ENCODE results near the gene CHN2.

Gene CHN2

DNA sequence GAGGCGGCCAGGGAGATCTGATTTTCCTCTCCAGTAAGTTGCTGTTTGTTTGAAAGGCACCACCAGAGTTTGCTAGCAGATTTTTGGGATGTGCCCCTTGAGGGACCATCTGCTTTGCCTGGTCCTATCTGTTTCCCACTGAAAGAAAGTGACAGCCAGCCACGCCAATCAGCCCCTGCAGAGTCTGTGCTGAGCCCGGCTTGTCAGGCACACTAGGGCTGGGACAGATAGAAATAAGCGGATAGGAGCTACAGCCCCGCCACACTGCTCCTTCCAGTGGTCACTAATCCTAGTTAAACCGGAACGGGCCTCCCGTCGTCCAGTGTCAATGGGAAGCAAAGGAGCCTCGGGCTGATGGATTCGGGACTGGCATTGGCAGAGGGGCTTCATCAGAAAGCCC lies 207.2 kb downstream of the CHN2 start:
- DNase-seq (ENCODE audit: low read depth): no peak

DNA sequence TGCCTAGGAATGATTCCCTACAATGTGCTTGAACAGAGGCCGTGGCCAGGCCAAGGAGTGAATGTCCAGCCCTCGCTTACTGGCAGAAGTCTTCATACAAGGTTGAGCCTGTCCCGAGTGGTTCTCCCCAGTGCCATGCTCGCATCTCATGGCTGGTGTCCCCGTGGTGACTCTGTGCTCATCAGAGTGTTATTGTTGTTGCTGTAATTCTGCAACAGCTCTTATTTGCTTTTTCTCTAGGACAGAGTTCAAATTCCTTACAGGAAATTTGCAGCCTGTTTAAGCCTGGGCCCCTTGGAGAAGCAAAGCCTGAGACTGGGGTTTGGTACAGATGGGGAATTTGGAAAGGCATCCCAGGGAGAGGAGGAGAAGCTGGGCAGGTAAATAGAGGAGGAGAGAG lies 211.3 kb downstream of the CHN2 start:
- no peak for DNase-seq (ENCODE audit: low read depth)

DNA sequence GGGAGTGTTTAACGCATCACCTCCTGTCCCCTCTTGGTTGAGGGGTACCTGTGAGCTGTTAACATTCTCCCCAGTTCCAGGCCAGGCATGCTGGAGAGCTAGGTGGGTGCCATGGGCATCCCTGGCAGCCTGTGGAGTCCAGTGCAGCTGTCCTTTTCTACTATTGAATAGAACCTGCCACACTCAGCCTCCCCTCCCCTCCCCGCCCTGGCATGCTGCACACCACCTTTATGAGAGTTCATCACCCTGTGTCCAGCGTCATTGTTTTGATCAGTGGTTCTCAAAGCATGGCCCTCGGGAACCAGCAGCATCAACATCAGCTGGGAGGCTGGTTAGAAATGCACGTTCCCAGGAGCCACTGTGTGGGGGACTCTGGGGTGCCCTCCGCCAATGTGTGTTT lies 211.8 kb downstream of the CHN2 start:
- no peak for DNase-seq (ENCODE audit: low read depth)

DNA sequence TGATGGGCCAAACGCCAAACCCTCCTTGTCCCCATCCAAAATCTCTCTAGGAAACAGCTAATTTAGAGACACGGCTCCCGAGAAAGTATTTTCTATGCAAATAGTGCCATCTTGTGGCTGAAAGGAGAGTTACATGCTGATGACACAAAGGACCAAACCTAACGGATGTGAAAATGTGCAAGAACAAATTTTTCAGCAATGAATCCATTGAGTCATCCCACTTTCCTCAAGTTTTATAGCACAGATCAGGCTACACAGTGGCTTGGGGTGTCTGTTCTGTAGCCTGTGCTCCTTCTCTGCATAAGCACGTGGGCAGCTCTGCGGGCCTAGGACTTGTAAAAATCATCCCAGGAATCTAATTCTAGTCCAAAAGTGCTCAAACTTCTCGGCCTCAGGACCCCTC lies 214.3 kb downstream of the CHN2 start:
- peak; percentile 98 for DNase-seq (ENCODE audit: low read depth)

DNA sequence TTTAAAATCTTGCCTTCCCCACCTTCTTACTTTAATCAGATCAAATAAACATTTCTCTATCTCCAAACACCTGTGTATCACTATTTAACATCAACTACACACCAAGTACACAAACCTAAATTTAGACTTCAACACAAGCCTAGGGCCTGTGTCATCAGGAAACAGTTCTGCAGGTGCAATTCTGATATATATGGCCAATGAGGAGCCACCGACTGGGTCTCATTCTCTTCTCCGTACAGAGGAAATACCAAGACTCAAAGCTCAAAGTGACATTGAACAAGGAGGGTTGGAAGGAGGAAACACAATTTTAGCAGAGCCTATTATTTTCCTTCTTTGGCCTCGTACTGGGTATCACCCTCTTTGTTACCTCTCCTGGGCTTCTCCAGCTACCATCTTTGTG lies 216.4 kb downstream of the CHN2 start:
- DNase-seq (ENCODE audit: low read depth): no peak

DNA sequence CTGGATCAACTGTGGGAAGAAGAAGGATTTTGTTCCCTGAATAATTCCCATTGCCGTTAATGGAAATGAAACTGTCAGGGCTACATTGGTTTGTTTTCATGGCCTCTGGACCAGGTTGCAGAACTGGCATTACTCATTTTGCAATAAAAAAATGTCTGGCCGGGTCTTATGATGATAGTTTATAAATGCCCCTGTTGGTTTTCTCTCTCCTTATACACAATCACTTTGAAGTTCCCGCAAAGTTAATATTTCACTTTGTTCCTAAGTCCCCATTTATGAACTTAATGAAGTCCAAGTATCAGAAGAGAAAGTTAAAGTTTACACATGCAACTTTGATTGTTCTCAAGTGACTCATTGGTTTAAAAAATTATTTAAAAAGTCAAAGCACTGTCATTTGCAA lies 218.3 kb downstream of the CHN2 start:
- no peak for DNase-seq (ENCODE audit: low read depth)

DNA sequence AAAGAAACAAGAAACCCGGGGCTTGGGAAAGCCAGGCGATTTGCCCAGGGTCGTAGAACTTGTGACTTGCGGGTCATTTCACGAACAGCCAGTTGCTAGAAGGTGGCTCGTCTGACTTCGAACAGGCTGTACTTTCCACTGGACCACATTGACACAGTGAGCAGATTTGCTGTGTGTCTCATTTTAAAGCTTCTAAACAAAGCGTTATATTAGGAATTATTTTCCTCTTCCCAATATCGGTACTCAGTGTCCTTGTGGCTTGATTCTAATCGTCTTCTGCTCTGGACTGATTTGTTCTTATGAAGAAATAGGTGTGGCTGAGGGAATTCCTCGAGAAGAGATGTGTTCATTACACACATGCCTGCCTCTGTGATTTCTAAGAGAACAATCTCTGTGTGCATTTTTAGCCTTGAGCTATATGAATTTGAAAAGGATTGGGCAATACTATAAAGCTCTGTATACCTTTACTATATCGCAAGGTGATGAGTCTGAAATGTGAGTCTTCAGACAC lies 219.1 kb downstream of the CHN2 start:
- no peak for DNase-seq (ENCODE audit: low read depth)

DNA sequence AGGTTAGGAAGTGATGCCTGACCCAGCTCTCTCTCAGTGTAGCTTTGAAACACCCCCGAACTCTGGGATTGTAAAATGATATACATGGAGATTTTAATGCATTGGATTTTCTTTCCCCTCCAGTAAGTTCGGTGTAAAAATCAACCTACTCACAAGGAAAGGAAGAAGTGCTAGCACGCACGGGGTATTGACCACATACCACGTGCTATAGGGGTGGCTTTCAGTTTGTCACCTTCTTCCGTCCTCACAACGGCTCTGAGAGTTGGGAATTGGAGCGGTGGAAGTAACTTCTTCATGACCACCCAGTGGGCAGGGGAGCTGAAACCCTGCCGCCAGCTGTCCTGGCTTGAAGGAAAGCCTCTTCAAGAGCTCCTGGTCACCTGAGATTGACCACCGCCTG lies 219.6 kb downstream of the CHN2 start:
- no peak for DNase-seq (ENCODE audit: low read depth)

DNA sequence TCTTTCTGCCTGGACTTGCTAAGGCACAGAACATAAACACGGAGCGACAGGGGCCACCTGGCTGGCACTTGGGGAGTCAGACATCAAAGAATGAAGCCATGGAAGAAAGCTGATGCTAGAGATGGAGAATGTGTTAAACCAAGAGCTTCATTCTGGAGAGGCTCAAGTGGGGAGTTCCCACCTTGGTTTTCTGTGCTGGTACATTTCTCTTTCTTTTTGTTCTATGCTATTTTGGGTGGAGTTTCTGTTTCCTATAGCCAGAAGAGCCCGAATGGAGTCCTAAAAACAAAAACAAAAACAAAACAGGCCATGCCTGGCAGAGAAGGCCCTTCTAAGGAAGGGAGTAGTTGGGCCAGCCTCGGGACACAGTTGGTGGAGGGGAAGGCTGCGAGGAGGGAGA lies 220.6 kb downstream of the CHN2 start:
- DNase-seq (ENCODE audit: low read depth): no peak

DNA sequence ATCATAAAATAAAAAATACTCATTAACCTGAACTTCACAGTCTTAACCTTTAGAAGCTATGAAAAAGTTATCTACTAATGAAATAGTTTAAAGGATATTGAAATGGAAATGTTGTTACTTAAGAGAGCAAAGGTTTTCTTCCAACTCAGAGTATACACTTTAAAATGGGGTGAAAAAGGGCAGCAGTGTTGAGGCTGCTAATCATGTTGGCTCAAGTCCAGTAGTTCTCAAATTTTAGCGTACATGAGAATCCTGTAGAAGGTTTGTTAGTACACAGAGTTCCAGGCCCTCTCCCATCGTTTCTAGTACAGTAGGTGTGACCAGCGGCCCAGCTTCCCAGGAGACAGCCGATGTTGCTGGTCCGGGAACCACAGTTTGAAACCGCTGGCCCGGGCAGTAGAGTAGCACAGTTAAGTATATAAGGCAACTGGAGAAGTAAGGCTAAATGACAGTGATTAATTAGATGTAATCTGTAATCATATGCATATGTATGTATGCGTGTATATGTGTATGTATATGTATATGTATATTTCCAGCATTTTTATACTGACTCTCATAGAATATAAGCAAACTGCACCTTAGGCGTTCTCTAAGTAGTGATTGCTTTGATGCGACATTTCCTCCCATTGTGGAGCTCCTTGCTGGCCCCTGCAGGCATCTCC lies 221.8 kb downstream of the CHN2 start:
- DNase-seq (ENCODE audit: low read depth): no peak

DNA sequence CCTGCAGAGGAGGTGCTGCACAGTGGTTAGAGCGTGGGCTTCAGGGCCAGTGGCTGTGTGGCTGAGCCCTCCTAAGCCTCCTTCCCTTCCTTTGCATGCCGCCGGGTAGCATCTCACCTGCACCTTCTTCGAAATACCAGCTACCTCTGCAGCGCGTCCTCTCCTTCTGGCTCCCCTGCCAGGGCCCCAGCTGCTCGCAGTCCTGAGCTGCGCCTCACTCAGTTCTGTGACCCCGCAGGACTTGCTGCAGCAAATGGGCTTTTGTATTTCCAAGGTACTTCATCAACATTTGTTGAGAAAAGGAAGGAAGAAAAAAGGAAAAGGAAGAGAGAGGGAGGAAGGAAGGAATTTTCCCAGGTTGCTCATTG lies 222.3 kb downstream of the CHN2 start:
- no peak for DNase-seq (ENCODE audit: low read depth)

DNA sequence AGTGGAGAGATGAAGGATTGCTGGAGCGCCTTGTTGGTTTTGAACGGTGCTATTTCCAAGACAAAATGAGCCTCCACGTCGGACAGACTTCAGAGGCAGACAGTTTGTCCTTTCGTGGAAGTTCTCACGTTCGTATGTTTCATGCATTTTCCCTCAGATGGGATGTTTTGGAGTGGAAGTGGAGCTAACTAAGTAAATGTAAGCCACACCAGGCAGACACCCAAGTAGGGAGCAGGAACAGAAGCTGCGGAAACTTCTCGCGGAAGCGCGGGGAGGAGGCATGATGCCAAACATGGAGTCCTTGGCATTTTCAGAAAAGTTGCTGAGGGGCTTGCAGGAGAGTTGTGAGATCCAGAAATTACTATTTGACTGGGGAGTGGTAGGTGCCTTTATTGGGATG lies 223.5 kb downstream of the CHN2 start:
- DNase-seq (ENCODE audit: low read depth): no peak

DNA sequence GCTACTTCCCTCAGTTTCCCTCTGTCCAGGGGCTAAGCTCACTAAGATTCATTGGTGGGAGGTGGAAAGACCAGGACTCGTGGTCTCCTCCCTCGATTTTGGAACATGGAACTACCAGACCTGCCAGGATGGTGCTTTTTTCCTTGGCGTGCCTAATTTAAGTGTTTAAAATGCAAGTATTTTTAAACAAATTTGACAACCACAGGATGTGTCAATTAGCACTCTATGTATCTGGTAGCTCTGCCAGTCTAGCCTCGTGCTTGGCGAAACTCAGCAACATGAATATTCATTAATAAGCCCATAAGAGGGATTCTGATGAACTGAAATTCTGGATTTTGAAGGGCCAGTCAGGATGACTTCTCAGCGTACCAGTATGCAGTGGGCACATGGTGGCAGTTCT lies 224.1 kb downstream of the CHN2 start:
- no peak for DNase-seq (ENCODE audit: low read depth)

DNA sequence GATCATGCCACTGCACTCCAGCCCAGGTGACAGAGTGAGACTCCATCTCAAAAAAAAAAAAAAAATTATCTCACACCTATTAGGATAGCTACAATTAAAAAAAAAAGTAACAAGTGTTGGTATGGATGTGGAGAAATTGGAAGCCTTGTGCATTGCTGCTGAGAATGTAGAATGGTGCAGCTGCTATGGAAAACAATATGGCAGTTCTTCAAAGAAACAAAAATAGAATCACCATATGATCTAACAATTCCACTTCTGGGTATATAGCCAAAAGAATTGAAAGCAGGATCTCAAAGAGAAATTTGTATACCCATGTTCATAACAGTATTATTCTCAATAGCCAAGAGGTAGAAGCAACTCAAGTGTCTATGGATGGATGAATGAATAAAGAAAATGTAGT lies 225.4 kb downstream of the CHN2 start:
- DNase-seq (ENCODE audit: low read depth): no peak

DNA sequence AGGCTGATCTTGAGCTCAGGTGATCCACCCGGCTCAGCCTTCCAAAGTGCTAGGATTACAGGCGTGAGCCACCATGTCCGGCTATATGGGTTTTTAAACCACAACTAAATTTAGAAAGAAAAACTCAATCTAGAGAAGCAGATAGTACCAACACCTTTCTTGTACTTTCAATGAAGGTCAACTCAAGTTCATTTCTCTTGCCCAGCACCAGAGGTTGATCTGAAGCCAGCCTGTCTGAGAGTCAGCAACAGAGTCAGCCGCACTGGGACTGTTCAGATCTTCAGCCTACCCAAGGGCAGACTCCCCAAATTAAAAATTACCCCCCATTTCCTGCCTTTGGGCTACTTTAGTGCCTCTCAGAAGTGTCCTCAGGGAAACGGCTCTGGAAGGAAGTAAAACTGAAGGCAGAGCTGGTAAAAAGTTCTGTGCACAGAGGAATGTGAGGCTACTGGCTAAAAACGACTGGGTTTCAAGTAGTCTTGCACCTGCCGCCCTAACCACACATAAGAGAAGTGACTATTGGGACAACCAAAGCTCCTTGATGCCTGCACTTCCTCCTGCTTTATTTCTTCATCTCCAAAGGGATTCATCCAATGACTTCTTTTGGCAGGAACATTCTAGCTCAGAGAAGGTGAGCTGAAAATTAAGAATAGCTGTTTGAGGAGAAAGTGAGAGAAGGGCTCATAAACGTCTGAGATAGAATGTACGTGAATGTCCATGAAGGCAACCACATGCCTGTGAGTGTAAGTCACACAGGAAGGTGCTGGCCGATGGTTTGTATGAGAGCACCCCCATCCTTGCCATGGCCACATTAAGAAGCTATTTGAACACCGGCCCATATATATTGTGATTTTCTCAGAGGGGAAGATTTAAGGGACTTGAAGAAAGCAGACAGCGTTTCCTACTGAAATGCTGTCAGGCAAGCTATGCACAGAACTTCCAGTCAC lies 226.7 kb downstream of the CHN2 start:
- no peak for DNase-seq (ENCODE audit: low read depth)

DNA sequence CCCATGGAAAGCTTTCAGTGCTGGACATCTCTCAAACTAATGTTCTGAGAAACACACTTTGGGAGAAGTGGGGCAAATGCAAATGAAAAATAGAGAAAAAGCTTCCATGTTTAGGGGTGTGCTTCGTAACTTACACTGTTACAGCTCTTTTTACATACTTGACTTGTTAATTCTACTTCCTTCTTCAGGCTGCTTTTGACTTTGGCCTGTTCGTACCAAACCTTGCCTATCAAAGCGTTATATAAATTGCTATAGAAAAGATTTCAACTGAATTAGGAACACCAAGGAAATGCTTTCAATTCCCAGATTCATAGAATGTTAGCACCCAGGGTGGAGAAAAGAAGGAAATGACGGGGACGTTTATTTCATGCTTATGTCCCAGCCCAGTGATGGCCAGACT lies 228.3 kb downstream of the CHN2 start:
- DNase-seq (ENCODE audit: low read depth): no peak

DNA sequence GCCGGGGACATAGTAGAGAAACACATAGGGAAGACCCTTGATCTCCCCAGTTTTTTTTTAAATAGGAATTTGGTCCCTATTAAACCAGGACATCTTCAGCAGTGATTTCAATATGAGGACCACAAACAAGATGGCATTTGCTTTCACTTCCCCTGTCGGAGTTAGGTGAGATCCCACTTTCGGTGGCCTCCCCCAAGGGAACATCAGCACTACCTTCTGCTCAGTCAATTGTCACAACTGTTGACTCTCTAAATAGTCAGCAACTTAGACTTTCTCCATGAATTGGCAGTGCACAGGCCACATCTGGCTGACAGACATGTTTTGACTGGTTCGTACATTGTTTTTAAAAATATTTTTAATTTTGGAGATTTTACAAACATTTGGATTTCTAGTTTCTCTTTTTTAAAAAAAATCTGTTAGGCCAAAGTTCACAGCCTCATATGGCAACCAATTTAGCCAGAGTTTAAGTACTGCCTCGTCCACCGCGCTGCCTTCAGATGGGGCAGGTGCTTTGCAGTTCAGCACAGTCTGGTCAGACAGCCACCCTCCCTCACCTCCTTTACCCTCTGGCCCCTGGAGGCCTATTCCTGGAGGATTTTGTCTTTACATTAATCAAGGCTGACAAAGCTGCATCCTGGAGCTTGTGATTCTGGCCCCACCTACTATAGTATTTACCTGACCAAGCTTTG lies 229.9 kb downstream of the CHN2 start:
- no peak for DNase-seq (ENCODE audit: low read depth)

DNA sequence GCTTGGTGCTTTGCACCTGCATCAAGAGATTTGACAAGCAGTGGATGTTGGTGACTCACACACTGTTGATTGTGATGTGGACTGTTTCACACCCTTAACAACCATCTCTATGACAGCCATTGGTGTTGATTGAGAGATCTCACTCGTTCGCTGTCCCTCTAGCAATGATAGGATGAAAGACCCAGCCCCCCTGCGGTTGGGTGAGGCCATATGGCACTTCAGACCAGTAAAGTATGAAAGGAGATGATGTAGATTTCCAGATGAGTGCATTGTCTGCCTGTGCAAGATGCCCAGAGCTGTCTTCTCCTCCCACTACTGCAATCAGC lies 230.4 kb downstream of the CHN2 start:
- DNase-seq (ENCODE audit: low read depth): no peak

DNA sequence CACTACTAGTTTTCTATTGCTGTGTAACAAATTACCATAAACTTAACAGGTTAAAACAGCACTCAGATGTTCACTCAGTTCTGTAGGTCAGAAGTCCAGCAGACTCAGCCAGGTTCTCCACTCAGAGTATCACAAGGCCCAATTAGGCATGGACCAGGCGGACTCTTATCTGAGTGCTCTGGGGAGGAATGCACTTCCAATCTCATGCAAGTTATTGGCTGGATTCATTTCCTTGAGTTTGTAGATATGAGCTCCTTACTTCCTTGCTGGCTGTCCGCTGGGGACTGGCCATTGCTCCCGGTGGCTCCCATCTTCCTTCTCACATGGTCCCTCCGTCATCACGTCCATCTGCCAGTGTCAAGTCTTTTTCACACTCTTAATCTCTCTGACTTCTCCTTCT lies 232.0 kb downstream of the CHN2 start:
- no peak for DNase-seq (ENCODE audit: low read depth)

DNA sequence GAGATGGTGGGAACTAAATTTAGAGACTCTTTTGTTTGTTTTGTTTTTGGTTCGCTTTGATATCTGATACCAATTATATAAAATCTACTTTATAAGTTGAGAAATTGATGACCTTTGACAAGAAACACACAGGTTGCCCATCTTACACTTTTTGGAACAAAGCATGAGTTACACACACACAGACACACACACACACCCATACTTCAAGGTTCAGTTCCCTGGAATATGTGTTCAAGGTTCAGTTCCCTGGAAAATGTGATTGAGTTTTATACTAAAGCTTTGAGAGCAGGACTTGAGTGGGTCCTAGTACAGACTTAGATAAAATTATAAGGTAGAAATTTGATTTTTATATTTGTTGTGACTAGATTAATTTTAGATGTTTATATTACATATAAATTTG lies 234.8 kb downstream of the CHN2 start:
- no peak for DNase-seq (ENCODE audit: low read depth)

DNA sequence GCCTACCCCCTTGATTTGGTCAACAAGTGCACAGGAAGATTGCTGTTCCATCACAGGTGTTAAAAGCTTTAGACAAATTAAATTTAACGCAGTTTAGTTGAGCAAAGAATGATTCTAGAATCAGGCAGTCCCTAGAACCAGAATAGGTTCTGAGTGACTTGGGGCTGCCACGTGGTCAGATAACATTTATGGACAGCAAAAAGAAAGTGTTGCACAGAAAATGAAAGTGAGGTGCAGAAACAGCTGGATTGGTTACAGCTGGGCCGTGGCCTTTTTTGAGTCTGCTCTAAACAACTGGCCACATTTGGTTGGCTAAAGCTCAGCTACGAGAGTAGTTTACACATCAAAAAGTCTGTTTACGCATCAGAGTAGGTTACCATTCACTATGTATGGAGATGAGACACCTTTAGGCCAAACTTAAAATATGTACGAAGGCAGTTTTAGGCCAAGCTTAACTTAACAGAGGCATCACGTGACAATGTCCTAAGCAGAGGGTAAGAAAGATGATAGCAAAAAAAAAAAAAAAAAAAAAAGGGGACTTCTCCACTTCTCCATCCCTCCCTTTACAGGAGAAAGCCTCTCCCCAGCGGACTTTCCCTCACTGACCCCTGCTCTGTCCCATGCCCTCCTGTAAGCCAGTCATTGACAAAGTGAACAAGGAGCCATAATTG lies 235.8 kb downstream of the CHN2 start:
- DNase-seq (ENCODE audit: low read depth): no peak

DNA sequence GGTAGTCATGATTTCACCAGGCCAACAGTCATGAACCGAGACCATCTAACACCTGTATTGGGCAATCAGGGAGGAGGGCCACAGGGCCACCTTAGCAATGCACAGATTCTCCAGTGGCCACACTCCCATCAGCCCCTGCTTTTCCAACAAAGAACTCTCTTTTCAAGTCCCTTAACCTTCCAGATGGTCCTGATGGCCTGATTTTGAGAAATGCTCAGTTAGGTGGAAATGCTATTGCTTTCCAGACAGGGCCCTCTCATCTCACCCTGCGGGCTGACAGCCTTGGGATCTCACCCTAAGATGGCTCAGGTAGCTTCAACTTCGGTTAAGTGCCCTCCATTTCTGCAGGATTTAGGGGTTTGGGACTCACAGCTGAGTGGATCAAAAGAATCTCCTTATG lies 237.1 kb downstream of the CHN2 start:
- DNase-seq (ENCODE audit: low read depth): no peak

DNA sequence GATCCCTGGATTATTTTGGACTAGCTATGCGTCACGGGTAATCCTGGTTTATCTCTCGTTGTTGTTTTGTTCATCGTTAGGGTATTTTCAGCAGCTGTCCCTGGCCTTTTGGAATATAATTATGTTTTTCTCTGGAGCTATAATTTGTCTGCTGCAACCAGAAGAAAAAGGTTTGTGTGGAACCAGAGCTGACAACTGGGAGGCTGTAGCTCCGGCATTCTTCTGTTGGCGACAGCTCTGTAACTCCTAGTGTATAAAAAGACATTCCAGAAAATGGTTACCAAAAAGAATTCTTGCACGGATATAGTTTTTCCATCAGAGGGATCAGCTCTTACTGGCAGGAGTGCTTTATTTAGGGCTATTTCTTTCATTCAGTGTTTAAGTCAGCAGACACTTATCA lies 238.1 kb downstream of the CHN2 start:
- DNase-seq (ENCODE audit: low read depth): no peak

Data from HS-5 (cell line).